Epithelial cell of esophagus (primary cell): Measurements from ENCODE around the gene KCNS3.

ENCODE experiments used
- DNase-seq: peaks from one replicate; pipeline ENCODE4 v3.0.0; 2010; ENCODE audit warnings: low read depth
- H3K4me3 ChIP-seq: 2 replicates; pipeline ENCODE4 v1.5.1; 2011; ENCODE audit warnings: mild to moderate bottlenecking, low read length, control low read depth
- CTCF ChIP-seq: IDR thresholded peaks from 2 replicates; pipeline ENCODE4 v1.5.1; 2011; ENCODE audit warnings: low read depth, mild to moderate bottlenecking, low read length, control low read depth, inconsistent platforms; ENCODE audit not compliant: insufficient read depth; ENCODE audit errors: missing control alignments

KCNS3 gene

GRCh38 chr2:17915811-17916518, 37.5 kb downstream of the KCNS3 start:
- TF ChIP-seq CTCF, result no peak
- no peak overlapping the region for H3K4me3 ChIP-seq
- DNase-seq, result no peak

- H3K4me3 ChIP-seq, result no peak overlapping the region
- no peak for DNase-seq
- TF ChIP-seq CTCF, result no peak
These were observed 38.1 kb downstream of the KCNS3 start for GRCh38 chr2:17916584-17916983.

- H3K4me3 ChIP-seq, result no peak overlapping the region
- TF ChIP-seq CTCF, result no peak
- DNase-seq, result peak; percentile 14
These were observed 40.3 kb downstream of the KCNS3 start for GRCh38 chr2:17918789-17919188.

GRCh38 chr2:17930773-17931172, 52.3 kb downstream of the KCNS3 start:
- no peak for TF ChIP-seq CTCF
- no peak overlapping the region for H3K4me3 ChIP-seq

GRCh38 chr2:17933256-17933655, 54.8 kb downstream of the KCNS3 start:
- TF ChIP-seq CTCF, result no peak

More at GRCh38 chr2:17930773-17931172, 52.3 kb downstream of the KCNS3 start:
- no peak for DNase-seq

GRCh38 chr2:17934721-17935120, 56.3 kb downstream of the KCNS3 start:
- TF ChIP-seq CTCF, result no peak
- peak; percentile 26 for DNase-seq
- no peak overlapping the region for H3K4me3 ChIP-seq

More at GRCh38 chr2:17933256-17933655, 54.8 kb downstream of the KCNS3 start:
- H3K4me3 ChIP-seq, result no peak overlapping the region
- no peak for DNase-seq
